ENCODE measurements around the gene ETNK2. TPM values are rescaled to one million over a fixed set of nuclear protein-coding genes. Genes with fewer than 3 reads are reported as not detected.

ETNK2 gene
- total RNA-seq, 2 experiments from 2014 or later: 1.9 TPM; not detected in 1

- POLR2A ChIA-PET: interaction anchor here (0.7 to 1.6 kb wide), 2 partner anchors 28 to 266 kb away, joined by 3 read pairs; no protein-coding TSS in a partner anchor
- DNase-seq (ENCODE audit: low spot score): no peak
- H3K4me3 ChIP-seq (ENCODE audit: low read depth, low read length, poor library complexity, severe bottlenecking): no peak overlapping the region
- no peaks in the 10 kb centered on the region for H3K9me3 ChIP-seq (ENCODE audit: low read length)
- H3K79me2 ChIP-seq (ENCODE audit: insufficient read depth, low read depth, low read length): no peaks in the 10 kb centered on the region
- no peak for TF ChIP-seq CTCF (conservative IDR thresholded peaks at IDR 0.05; ENCODE audit: low read length)
- no peak for TF ChIP-seq EZH2phosphoT487 (IDR thresholded peaks at IDR 0.05; ENCODE audit: borderline replicate concordance, low read depth, low read length)
- no peaks in the 10 kb centered on the region for H3K9me2 ChIP-seq (ENCODE audit: insufficient read depth, low read length)
- CTCF ChIA-PET (ENCODE audit: unreplicated experiment): no interaction called here
- peaks cover 4% of the 10 kb centered on the region for H3K4me1 ChIP-seq (ENCODE audit: insufficient read depth, low read length, poor library complexity, severe bottlenecking)
- no peaks in the 10 kb centered on the region for H4K20me1 ChIP-seq (ENCODE audit: insufficient read depth, low read length)
- intact Hi-C loops (cut with micrococcal nuclease; ENCODE audit: unreplicated experiment): no loop called here
- H3K36me3 ChIP-seq (ENCODE audit: insufficient read depth, low read length): no peaks in the 10 kb centered on the region
- BruUV-seq (replicated peaks): no TSS peak
- no peak overlapping the region for H3K27ac ChIP-seq (ENCODE audit: low read depth, low read length, poor library complexity, severe bottlenecking)
- no peak overlapping the region for H3K4me2 ChIP-seq (ENCODE audit: low read length)
- H2AFZ ChIP-seq (ENCODE audit: low read length): no peak overlapping the region
Measured at GRCh38 chr1:204132718-204133117, 19.1 kb downstream of the ETNK2 start.

GRCh38 chr1:204131978-204132377, 19.9 kb downstream of the ETNK2 start:
- TF ChIP-seq CTCF (conservative IDR thresholded peaks at IDR 0.05; ENCODE audit: low read length): no peak
- no peak for TF ChIP-seq EZH2phosphoT487 (IDR thresholded peaks at IDR 0.05; ENCODE audit: borderline replicate concordance, low read depth, low read length)
- no peak for DNase-seq (ENCODE audit: low spot score)
- Histone ChIP-seq H3K9me2 (ENCODE audit: insufficient read depth, low read length) (no peaks in the 10 kb centered on the region), H3K4me3 (ENCODE audit: low read depth, low read length, poor library complexity, severe bottlenecking) (no peak overlapping the region), H3K4me1 (ENCODE audit: insufficient read depth, low read length, poor library complexity, severe bottlenecking) (peaks cover 4% of the 10 kb centered on the region), H3K4me2 (ENCODE audit: low read length) (no peak overlapping the region), H3K27ac (ENCODE audit: low read depth, low read length, poor library complexity, severe bottlenecking) (no peak overlapping the region), H3K9me3 (ENCODE audit: low read length) (no peaks in the 10 kb centered on the region), H4K20me1 (ENCODE audit: insufficient read depth, low read length) (no peaks in the 10 kb centered on the region), H3K36me3 (ENCODE audit: insufficient read depth, low read length) (no peaks in the 10 kb centered on the region), H2AFZ (ENCODE audit: low read length) (no peak overlapping the region), H3K79me2 (ENCODE audit: insufficient read depth, low read depth, low read length) (no peaks in the 10 kb centered on the region)
- ChIA-PET CTCF (ENCODE audit: unreplicated experiment) (no interaction called here), POLR2A (interaction anchor here (1.6 kb wide), 1 partner anchor 266 kb away, joined by 3 read pairs; no protein-coding TSS in a partner anchor)
- no TSS peak for BruUV-seq (replicated peaks)
- intact Hi-C loops (cut with micrococcal nuclease; ENCODE audit: unreplicated experiment): no loop called here

- CTCF ChIA-PET (ENCODE audit: unreplicated experiment): interaction anchor here (0.6 to 1.6 kb wide), 2 partner anchors 260 to 505 kb away, joined by 5 to 7 read pairs; partner anchors contain the start of gene ATP2B4
- Histone ChIP-seq H3K9me2 (ENCODE audit: insufficient read depth, low read length) (no peaks in the 10 kb centered on the region), H3K36me3 (ENCODE audit: insufficient read depth, low read length) (no peaks in the 10 kb centered on the region), H3K9me3 (ENCODE audit: low read length) (no peaks in the 10 kb centered on the region), H4K20me1 (ENCODE audit: insufficient read depth, low read length) (no peaks in the 10 kb centered on the region), H3K4me2 (ENCODE audit: low read length) (no peak overlapping the region), H3K4me3 (ENCODE audit: low read depth, low read length, poor library complexity, severe bottlenecking) (no peak overlapping the region), H3K79me2 (ENCODE audit: insufficient read depth, low read depth, low read length) (no peaks in the 10 kb centered on the region), H2AFZ (ENCODE audit: low read length) (no peak overlapping the region), H3K27ac (ENCODE audit: low read depth, low read length, poor library complexity, severe bottlenecking) (no peak overlapping the region), H3K4me1 (ENCODE audit: insufficient read depth, low read length, poor library complexity, severe bottlenecking) (peaks cover 4% of the 10 kb centered on the region)
- POLR2A ChIA-PET: interaction anchor here (1.6 kb wide), 1 partner anchor 265 kb away, joined by 3 read pairs; no protein-coding TSS in a partner anchor
- no peak for DNase-seq (ENCODE audit: low spot score)
- intact Hi-C loops (cut with micrococcal nuclease; ENCODE audit: unreplicated experiment): no loop called here
- no peak for TF ChIP-seq EZH2phosphoT487 (IDR thresholded peaks at IDR 0.05; ENCODE audit: borderline replicate concordance, low read depth, low read length)
- TF ChIP-seq CTCF (conservative IDR thresholded peaks at IDR 0.05; ENCODE audit: low read length): no peak
- BruUV-seq (replicated peaks): no TSS peak
Measured at GRCh38 chr1:204130981-204131892, 20.6 kb downstream of the ETNK2 start.

Data from OCI-LY7 (cell line).